Measurements from ENCODE around the gene CMKLR1. TPM values are rescaled to one million over a fixed set of nuclear protein-coding genes. Genes with fewer than 3 reads are reported as not detected.

The CMKLR1 gene
- total and polyA plus RNA-seq, 4 donors, result 0.67 to 13.7 (median 5.8) TPM

DNA sequence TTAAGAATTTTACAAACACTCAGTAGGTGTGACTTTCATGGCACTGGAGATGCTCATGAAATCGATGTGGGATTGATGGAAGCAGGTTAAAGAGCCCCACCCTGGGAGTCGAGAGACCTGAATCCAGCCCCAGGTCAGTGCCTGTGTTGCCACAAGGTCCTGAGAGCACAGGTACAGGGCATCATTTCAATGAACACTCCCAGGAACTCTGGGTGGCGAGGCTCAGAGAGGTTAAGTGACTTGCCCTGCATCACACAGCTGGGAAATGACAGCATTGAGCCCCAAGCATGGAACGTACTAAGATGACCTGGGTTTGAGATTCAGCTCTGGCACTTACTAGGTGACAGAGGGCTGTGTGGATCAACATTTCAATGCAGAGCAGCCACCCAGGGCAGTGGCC is 98.2 kb downstream of the CMKLR1 start:
- H3K9me3 ChIP-seq (ENCODE audit: control insufficient read depth in 4 of 4, low read length in 3 of 4), result peaks cover 0 to 8% (median 3%) of the 10 kb centered on the region in 4 donors
- 80% methylated on average over 4 of the region's 4 CpGs for WGBS

DNA sequence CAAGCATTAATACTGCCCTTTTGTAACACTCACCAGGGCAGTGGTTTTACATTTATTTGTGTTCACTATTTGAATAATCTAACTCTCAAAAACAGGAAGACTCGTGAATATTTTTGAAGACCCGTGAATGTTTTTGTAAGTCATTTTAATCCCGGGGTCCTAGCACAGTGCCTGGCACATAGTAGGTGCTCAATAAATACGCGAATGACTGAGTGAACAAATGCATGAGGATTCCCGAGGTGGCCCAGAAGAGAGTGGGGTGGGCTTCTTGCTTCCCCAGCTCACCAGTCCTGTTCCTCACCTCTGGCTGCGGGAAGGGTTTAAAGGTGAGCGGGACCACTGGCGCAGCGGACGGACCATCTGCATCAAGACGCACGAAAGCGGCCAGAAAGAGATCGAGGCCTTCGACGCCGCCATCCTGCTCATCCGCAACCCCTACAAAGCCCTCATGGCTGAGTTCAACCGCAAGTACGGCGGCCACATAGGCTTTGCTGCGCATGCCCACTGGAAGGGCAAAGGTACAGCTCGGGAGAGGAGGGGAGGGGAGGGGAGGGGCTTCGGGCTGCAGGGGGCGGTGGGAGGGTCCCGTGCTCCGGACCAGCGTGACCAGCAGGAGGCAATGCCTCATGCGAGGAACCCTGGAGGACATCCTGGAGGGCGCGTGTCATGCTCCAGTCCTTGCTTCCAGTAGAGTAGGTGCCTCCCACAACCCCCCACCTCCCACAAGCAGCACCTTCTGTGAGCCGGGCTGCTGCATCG is 98.9 kb downstream of the CMKLR1 start:
- WGBS, result 45% methylated on average over 34 of the region's 34 CpGs
- Histone ChIP-seq H3K27me3 (ENCODE audit: control insufficient read depth in 4 of 4, insufficient read depth in 4 of 4, low read length in 3 of 4) (peaks cover 0 to 2% (median 0%) of the 10 kb centered on the region in 4 donors), H3K4me1 (ENCODE audit: control insufficient read depth in 4 of 4, insufficient read depth in 4 of 4, low read length in 3 of 4) (no peaks in the 10 kb centered on the region), H3K36me3 (ENCODE audit: control insufficient read depth in 4 of 4, insufficient read depth in 3 of 4, low read depth in 1 of 4, low read length in 3 of 4) (no peaks in the 10 kb centered on the region), H3K4me3 (ENCODE audit: low read depth in 1 of 3, low read length in 3 of 3) (no peak overlapping the region), H3K27ac (ENCODE audit: low read depth in 1 of 2, low read length in 2 of 2) (no peak overlapping the region), H3K9me3 (ENCODE audit: control insufficient read depth in 4 of 4, low read length in 3 of 4) (peaks cover 0 to 8% (median 3%) of the 10 kb centered on the region in 4 donors), H3K9ac (ENCODE audit: low read depth in 1 of 2, low read length in 2 of 2) (no peak overlapping the region)
- TF ChIP-seq HNF4A (conservative IDR thresholded peaks at IDR 0.05) (no peak), YY1 (IDR thresholded peaks at IDR 0.05) (no peak), NR2F2 (IDR thresholded peaks at IDR 0.05) (no peak), JUND (IDR thresholded peaks at IDR 0.05) (no peak), RXRA (IDR thresholded peaks at IDR 0.05) (no peak), RAD21 (IDR thresholded peaks at IDR 0.05) (no peak), SP1 (IDR thresholded peaks at IDR 0.05) (no peak), HNF4G (IDR thresholded peaks at IDR 0.05) (no peak), FOXA2 (IDR thresholded peaks at IDR 0.05) (no peak), ZBTB33 (IDR thresholded peaks at IDR 0.05) (no peak), ATF3 (IDR thresholded peaks at IDR 0.05) (no peak), TAF1 (conservative IDR thresholded peaks at IDR 0.05) (no peak), GABPA (IDR thresholded peaks at IDR 0.05 in 1 of 2, conservative IDR thresholded peaks at IDR 0.05 in 1 of 2) (no peak), EGR1 (IDR thresholded peaks at IDR 0.05; ENCODE audit: low read depth in 2 of 2) (no peak), FOXA1 (IDR thresholded peaks at IDR 0.05) (no peak)
- TF ChIP-seq, protein P1, sequence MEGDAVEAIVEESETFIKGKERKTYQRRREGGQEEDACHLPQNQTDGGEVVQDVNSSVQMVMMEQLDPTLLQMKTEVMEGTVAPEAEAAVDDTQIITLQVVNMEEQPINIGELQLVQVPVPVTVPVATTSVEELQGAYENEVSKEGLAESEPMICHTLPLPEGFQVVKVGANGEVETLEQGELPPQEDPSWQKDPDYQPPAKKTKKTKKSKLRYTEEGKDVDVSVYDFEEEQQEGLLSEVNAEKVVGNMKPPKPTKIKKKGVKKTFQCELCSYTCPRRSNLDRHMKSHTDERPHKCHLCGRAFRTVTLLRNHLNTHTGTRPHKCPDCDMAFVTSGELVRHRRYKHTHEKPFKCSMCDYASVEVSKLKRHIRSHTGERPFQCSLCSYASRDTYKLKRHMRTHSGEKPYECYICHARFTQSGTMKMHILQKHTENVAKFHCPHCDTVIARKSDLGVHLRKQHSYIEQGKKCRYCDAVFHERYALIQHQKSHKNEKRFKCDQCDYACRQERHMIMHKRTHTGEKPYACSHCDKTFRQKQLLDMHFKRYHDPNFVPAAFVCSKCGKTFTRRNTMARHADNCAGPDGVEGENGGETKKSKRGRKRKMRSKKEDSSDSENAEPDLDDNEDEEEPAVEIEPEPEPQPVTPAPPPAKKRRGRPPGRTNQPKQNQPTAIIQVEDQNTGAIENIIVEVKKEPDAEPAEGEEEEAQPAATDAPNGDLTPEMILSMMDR (IDR thresholded peaks at IDR 0.05; ENCODE audit: low read depth, low read length, missing input control), result no peak
- TF ChIP-seq, protein P2, sequence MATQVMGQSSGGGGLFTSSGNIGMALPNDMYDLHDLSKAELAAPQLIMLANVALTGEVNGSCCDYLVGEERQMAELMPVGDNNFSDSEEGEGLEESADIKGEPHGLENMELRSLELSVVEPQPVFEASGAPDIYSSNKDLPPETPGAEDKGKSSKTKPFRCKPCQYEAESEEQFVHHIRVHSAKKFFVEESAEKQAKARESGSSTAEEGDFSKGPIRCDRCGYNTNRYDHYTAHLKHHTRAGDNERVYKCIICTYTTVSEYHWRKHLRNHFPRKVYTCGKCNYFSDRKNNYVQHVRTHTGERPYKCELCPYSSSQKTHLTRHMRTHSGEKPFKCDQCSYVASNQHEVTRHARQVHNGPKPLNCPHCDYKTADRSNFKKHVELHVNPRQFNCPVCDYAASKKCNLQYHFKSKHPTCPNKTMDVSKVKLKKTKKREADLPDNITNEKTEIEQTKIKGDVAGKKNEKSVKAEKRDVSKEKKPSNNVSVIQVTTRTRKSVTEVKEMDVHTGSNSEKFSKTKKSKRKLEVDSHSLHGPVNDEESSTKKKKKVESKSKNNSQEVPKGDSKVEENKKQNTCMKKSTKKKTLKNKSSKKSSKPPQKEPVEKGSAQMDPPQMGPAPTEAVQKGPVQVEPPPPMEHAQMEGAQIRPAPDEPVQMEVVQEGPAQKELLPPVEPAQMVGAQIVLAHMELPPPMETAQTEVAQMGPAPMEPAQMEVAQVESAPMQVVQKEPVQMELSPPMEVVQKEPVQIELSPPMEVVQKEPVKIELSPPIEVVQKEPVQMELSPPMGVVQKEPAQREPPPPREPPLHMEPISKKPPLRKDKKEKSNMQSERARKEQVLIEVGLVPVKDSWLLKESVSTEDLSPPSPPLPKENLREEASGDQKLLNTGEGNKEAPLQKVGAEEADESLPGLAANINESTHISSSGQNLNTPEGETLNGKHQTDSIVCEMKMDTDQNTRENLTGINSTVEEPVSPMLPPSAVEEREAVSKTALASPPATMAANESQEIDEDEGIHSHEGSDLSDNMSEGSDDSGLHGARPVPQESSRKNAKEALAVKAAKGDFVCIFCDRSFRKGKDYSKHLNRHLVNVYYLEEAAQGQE (IDR thresholded peaks at IDR 0.05), result no peak
- TF ChIP-seq, protein P3, sequence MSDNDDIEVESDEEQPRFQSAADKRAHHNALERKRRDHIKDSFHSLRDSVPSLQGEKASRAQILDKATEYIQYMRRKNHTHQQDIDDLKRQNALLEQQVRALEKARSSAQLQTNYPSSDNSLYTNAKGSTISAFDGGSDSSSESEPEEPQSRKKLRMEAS (IDR thresholded peaks at IDR 0.05), result no peak
- no peak for DNase-seq (ENCODE audit: low spot score)

More for the DNA sequence above, 98.2 kb downstream of the CMKLR1 start:
- no peak for TF ChIP-seq GABPA (IDR thresholded peaks at IDR 0.05 in 1 of 2, conservative IDR thresholded peaks at IDR 0.05 in 1 of 2)
- TF ChIP-seq, protein P1 (IDR thresholded peaks at IDR 0.05; ENCODE audit: low read depth, low read length, missing input control), result no peak
- no peak for TF ChIP-seq RXRA (IDR thresholded peaks at IDR 0.05)
- peaks cover 0 to 2% (median 0%) of the 10 kb centered on the region in 4 donors for H3K27me3 ChIP-seq (ENCODE audit: control insufficient read depth in 4 of 4, insufficient read depth in 4 of 4, low read length in 3 of 4)
- H3K4me3 ChIP-seq (ENCODE audit: low read depth in 1 of 3, low read length in 3 of 3), result no peak overlapping the region
- no peaks in the 10 kb centered on the region for H3K4me1 ChIP-seq (ENCODE audit: control insufficient read depth in 4 of 4, insufficient read depth in 4 of 4, low read length in 3 of 4)
- no peak for DNase-seq (ENCODE audit: low spot score)
- H3K27ac ChIP-seq (ENCODE audit: low read depth in 1 of 2, low read length in 2 of 2), result no peak overlapping the region
- H3K36me3 ChIP-seq (ENCODE audit: control insufficient read depth in 4 of 4, insufficient read depth in 3 of 4, low read depth in 1 of 4, low read length in 3 of 4), result no peaks in the 10 kb centered on the region
- H3K9ac ChIP-seq (ENCODE audit: low read depth in 1 of 2, low read length in 2 of 2), result no peak overlapping the region

All from liver (tissue), 9 donors.